Neural cell (in vitro differentiated cells): Measurements from ENCODE around the gene ARPC5.

Source experiments
- EZH2 ChIP-seq: fragments of 200-600, 300-800 bp; shearing (Covaris generic), sonication (generic); IDR thresholded peaks from 2 replicates; pipeline ENCODE4 v1.6.1; 2014; ENCODE audit warnings: antibody characterized with exemption, low read length, borderline replicate concordance, mild to moderate bottlenecking; ENCODE audit not compliant: insufficient read depth, poor library complexity, severe bottlenecking
- SMC3 ChIP-seq: fragments of 450-650 bp; conservative IDR thresholded peaks from 2 replicates; pipeline ENCODE4 v1.6.1; 2014; ENCODE audit warnings: antibody characterized with exemption, mild to moderate bottlenecking, moderate library complexity; ENCODE audit not compliant: poor library complexity
- TF ChIP-seq, protein P1 (sequence below): fragments of 450-650 bp; IDR thresholded peaks from 2 replicates; pipeline ENCODE4 v1.5.1; 2014; ENCODE audit warnings: antibody characterized with exemption, mild to moderate bottlenecking, moderate library complexity; ENCODE audit not compliant: poor library complexity, severe bottlenecking

DNA sequence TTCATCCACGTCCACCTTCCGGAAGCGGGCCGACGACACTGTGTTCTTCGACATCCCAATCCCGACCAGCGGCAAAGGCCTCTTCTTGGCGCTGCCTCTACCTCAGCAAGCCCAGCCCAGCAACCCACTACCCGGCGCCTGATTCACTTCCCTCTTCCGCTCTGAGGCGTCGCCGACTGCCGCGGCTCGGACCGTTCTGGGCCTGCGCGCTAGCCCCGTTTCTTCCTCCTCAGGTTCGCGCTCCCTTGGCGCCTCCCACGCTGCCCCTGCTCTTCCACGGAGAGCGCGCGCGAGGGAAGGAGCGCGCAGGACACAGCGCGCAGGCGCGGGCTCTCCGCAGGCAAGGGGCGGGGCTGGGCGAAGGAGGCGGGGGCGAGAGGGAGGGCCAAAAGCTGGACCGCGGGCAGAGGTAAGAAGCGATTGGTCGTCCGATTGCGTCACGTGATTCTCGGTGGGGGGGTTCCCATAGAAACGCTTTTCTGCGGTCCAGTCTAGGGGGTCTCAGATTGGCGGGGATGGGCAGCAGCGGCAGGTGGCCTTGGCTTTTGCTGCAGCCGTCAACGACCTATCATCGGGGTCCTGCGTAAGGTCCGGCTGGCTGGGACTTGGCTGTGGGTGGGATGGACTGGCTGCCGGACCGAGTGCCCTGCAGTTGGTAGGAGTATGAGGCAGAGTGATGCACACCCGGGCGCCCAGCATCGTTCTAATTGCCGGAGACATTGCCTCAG lies at the start of gene ARPC5:
- TF ChIP-seq, protein P1, sequence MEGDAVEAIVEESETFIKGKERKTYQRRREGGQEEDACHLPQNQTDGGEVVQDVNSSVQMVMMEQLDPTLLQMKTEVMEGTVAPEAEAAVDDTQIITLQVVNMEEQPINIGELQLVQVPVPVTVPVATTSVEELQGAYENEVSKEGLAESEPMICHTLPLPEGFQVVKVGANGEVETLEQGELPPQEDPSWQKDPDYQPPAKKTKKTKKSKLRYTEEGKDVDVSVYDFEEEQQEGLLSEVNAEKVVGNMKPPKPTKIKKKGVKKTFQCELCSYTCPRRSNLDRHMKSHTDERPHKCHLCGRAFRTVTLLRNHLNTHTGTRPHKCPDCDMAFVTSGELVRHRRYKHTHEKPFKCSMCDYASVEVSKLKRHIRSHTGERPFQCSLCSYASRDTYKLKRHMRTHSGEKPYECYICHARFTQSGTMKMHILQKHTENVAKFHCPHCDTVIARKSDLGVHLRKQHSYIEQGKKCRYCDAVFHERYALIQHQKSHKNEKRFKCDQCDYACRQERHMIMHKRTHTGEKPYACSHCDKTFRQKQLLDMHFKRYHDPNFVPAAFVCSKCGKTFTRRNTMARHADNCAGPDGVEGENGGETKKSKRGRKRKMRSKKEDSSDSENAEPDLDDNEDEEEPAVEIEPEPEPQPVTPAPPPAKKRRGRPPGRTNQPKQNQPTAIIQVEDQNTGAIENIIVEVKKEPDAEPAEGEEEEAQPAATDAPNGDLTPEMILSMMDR: no peak
- TF ChIP-seq SMC3 (no peak), EZH2 (no peak)
